Ovary (tissue), 9 donors: Measurements from ENCODE around the gene VGLL1. TPM values are rescaled to one million over a fixed set of nuclear protein-coding genes. Genes with fewer than 3 reads are reported as not detected.
A peak's percentile ranks its signal among the peaks of the same experiment; 100 is the strongest.

Experiments
- DNase-seq, 5 donors: peaks; one replicate each; pipeline ENCODE4 v3.0.0-alpha.2; 2019 to 2020
- H3K27ac ChIP-seq, 2 donors: fragments of 200-600 bp; one replicate each; pipeline versions ENCODE4 v1.5.1 to v1.8.0; 2019 to 2022
- H3K27me3 ChIP-seq: fragments of 200-600 bp; one replicate; pipeline ENCODE4 v1.8.0; 2022
- H3K36me3 ChIP-seq: fragments of 200-600 bp; sonication (generic); one replicate; pipeline ENCODE4 v1.5.1; 2019
- H3K4me1 ChIP-seq: one replicate; pipeline ENCODE4 v1.8.1; 2013; ENCODE audit warnings: mild to moderate bottlenecking, moderate library complexity; ENCODE audit not compliant: insufficient read depth
- H3K4me3 ChIP-seq: fragments of 200-600 bp; sonication (generic); one replicate; pipeline ENCODE4 v1.5.1; 2017
- H3K9me3 ChIP-seq, 2 donors: fragments of 200-600 bp in 1 of 2; sonication (generic) in 1 of 2; one replicate each; pipeline versions ENCODE4 v1.5.1 to v1.8.1; 2013 to 2019; ENCODE audit warnings: mild to moderate bottlenecking in 1 of 2, moderate library complexity in 1 of 2
- EP300 ChIP-seq: sonication (generic); formaldehyde crosslinking; IDR thresholded peaks from one replicate; pipeline ENCODE4 v1.6.1; 2017; ENCODE audit warnings: antibody characterized with exemption
- POLR2A ChIP-seq: fragments of 450-650 bp; IDR thresholded peaks from one replicate; pipeline ENCODE4 v1.6.1; 2017; ENCODE audit warnings: antibody characterized with exemption, mild to moderate bottlenecking, moderate library complexity
- WGBS, 3 donors: extraction: QIAGEN DNeasy Blood & Tissue Kit in 1 of 3; methylation state at CpG; one replicate each; pipeline versions ENCODE4 v1.1.5 to v1.1.7; 2013 to 2017; 5-methylcytosine and 5-hydroxymethylcytosine counted together
- intact Hi-C, 4 donors: fragments of 100-400 bp; cut with DNase I; formaldehyde crosslinking; loops; one replicate each; pipeline versions ENCODE4 v1.11.0 to v1.15.1; 2022 to 2023
- polyA plus RNA-seq, 2 donors: library from polyadenylated mRNA; stranded (reverse); fragments of 200-250 nt in 1 of 2; fragments of 350-450 nt in 1 of 2; fragmentation: Illumina TruSeq in 1 of 2; extraction: RNeasy Lipid Tissue Mini Kit (QIAGEN cat#74804) in 1 of 2; gene quantifications; one replicate each; pipeline ENCODE4 v1.2.3, GENCODE V29; 2013 to 2014
- total RNA-seq, 7 donors: library from RNA; depleted of rRNA in 2 of 7; stranded (reverse); fragments of >200 nt in 2 of 7; fragmentation: NEBNext Ultra II Directional in 3 of 7; extraction: Animal tissue kit (Norgen Biotek cat#: 25700) in 3 of 7; gene quantifications; one replicate each; pipeline versions ENCODE4 v1.1.0 to v1.2.4, GENCODE V29; 2016 to 2023
- TF ChIP-seq, protein P1 (sequence below), 3 donors: fragments of 450-650 bp in 2 of 3; fragments of 200-600 bp in 1 of 3; IDR thresholded peaks; one replicate each; pipeline versions ENCODE4 v1.5.1 to v1.8.0; 2016 to 2022; ENCODE audit warnings: antibody characterized with exemption in 3 of 3, mild to moderate bottlenecking in 1 of 3
- donor health status: DM: no; HTN: no; CAD: no; lungs with moderate emphysema.
- donor health status: DM: no; HTN: no; CAD: no.
- donor health status: Bipolar disorder and iron deficiency.
- donor health status: DM: yes; HTN: yes; CAD: no.
- donor health status: DM: no; HTN: no; CAD: no.
- donor health status: DM: yes; HTN: yes; CAD: no.

VGLL1 gene
- total and polyA plus RNA-seq, 9 donors, result 0.36 to 1.6 (median 0.92) TPM; not detected in 6

DNA sequence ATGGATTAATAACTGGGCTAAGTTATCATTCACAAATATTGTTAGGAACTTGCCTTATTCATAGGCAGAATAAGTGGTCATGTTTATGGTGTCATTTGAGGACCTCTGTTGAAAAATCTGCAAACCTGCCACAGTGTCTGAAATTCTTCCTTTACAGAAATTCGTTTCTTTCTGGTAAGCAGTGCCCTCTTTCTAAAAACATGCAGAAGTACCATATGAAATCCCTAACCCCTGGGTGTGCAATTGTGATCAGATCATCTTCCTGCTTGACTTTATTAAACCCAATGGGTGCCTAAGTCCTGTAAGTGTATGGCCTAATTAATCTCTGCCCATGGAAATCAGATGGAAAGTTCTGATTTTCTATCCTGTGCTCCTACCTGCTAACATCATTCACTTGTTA, 39.0 kb upstream of the VGLL1 start:
- no peak for DNase-seq
- H3K9me3 ChIP-seq, result no peaks in the 10 kb centered on the region
- TF ChIP-seq POLR2A, result no peak
- TF ChIP-seq, protein P1, sequence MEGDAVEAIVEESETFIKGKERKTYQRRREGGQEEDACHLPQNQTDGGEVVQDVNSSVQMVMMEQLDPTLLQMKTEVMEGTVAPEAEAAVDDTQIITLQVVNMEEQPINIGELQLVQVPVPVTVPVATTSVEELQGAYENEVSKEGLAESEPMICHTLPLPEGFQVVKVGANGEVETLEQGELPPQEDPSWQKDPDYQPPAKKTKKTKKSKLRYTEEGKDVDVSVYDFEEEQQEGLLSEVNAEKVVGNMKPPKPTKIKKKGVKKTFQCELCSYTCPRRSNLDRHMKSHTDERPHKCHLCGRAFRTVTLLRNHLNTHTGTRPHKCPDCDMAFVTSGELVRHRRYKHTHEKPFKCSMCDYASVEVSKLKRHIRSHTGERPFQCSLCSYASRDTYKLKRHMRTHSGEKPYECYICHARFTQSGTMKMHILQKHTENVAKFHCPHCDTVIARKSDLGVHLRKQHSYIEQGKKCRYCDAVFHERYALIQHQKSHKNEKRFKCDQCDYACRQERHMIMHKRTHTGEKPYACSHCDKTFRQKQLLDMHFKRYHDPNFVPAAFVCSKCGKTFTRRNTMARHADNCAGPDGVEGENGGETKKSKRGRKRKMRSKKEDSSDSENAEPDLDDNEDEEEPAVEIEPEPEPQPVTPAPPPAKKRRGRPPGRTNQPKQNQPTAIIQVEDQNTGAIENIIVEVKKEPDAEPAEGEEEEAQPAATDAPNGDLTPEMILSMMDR (IDR thresholded peaks at IDR 0.05), result no peak
- no peak for TF ChIP-seq EP300
- H3K36me3 ChIP-seq, result no peaks in the 10 kb centered on the region
- intact Hi-C loops, result loop anchor here in 1 of 4 donors (10.0 kb wide), 1 partner anchor 458 kb away; no protein-coding TSS in a partner anchor
- H3K27me3 ChIP-seq, result no peaks in the 10 kb centered on the region
- 10 to 22% (median 14%) methylated on average over 1 of the region's 1 CpG for WGBS, 3 donors
- H3K4me1 ChIP-seq, result no peaks in the 10 kb centered on the region
- no peak overlapping the region for H3K27ac ChIP-seq
- H3K4me3 ChIP-seq, result no peak overlapping the region

DNA sequence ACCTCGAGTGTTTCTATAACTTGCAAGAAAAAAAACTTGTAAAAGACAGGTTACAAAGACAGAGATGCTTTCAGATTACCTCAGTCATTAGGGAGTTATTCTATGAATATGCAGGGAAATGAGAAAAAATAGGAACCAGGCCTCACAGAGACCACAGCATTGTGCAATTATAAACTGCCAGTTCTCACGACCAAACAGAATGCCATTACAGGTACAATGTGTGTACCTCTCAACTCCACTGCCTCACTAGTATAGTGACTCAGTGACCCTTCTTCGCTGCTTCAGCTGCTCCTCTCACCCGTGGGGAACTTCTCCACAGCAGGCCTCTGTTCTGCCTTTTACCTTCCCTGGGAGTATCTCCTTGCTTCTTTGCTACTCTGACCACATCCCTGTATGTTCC, 37.0 kb upstream of the VGLL1 start:
- 61 to 71% (median 69%) methylated on average over 4 of the region's 4 CpGs for WGBS, 3 donors
- H3K27me3 ChIP-seq, result no peaks in the 10 kb centered on the region
- no peaks in the 10 kb centered on the region for H3K4me1 ChIP-seq

DNA sequence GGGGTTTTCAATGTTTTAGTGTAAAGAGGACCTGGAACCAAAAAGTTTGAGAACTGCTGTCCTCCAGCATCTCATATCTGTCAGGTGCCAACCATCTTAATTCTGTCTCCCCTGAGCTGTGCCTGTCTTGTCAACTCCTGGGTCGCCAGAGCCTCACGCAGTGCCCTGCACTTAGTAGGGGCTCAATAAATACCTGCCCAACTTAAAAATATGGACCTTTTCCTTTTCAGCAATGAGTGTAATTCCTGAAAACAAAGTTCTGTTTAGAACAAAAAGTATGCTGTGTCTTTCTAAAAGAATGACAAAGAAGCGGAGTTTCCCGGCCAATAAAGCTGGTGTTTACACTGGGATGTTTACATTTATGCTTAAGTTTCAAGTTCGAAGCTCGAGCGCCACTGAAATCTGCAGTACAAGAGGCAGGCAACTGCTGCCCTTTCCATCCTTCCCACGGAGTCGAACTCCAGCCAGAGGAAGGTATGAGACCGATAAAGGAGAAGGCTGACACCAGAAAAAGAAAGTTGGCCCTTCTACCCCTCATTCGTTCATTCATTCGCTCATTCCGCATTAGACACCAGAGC, 35.7 kb upstream of the VGLL1 start:
- Histone ChIP-seq H3K27ac (peak overlapping the region; percentile 82 to 95), H3K36me3 (no peaks in the 10 kb centered on the region), H3K27me3 (no peaks in the 10 kb centered on the region), H3K4me3 (peak overlapping the region; percentile 61), H3K4me1 (no peaks in the 10 kb centered on the region), H3K9me3 (no peaks in the 10 kb centered on the region)
- WGBS, 3 donors, result 31 to 44% (median 36%) methylated on average over 13 of the region's 13 CpGs
- TF ChIP-seq, protein P1 (IDR thresholded peaks at IDR 0.05), result no peak
- no peak for TF ChIP-seq POLR2A
- TF ChIP-seq EP300, result no peak
- DNase-seq, result no peak
- intact Hi-C loops, result loop anchor here in 1 of 4 donors (10.0 kb wide), 1 partner anchor 461 kb away; no protein-coding TSS in a partner anchor

More for the DNA sequence above, 37.0 kb upstream of the VGLL1 start:
- DNase-seq, result no peak
- H3K36me3 ChIP-seq, result no peaks in the 10 kb centered on the region
- no peak overlapping the region for H3K4me3 ChIP-seq
- no peaks in the 10 kb centered on the region for H3K9me3 ChIP-seq
- intact Hi-C loops, result loop anchor here in 1 of 4 donors (10.0 kb wide), 1 partner anchor 460 kb away; no protein-coding TSS in a partner anchor
- TF ChIP-seq, protein P1 (IDR thresholded peaks at IDR 0.05), result no peak
- no peak for TF ChIP-seq EP300
- TF ChIP-seq POLR2A, result no peak
- H3K27ac ChIP-seq, result no peak overlapping the region

DNA sequence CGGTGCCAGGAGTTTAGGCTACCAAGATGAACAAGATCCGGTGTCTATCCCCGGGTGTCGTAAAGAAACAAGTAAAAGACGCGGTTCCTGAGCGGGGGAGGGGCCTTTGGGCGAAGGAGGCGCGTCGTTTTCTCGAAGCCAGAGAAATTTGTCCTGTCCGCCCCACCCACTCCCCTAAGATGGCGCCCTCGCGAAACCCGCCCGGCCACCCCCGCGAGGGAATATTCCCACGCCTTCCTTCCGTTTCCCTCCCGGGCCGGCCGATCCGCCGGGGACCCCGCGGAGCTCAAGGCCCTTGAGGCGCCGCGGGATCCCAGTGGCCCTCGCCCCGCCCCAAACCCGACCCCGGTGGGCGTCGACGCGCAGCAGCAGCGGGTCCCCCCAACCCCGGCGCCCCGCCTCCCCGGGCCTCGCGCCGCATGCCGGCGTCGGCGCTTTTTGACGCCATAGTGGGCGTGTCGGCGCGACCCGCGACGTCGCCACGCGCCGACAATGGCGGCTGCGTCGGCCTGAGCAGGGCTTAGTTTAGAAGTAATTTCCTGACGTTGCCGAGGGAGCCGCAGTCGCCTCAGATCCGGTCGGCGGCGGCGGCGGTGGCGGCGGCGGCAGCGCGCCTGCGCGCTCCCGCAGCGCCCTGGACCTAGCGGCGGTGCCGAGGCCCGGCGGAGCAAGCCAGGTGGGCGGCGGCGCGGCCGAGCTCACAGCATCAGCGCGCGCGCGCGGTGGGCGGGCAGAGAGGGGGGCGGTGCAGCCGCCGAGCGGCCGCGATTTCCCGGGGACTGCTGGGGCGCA, 35.1 kb upstream of the VGLL1 start:
- 39 to 52% (median 48%) methylated on average over 66 to 111 of the region's 111 CpGs for WGBS, 3 donors
- DNase-seq, result peak; percentile 83 to 89 (median 86)

More for the DNA sequence above, 35.1 kb upstream of the VGLL1 start:
- Histone ChIP-seq H3K36me3 (no peaks in the 10 kb centered on the region), H3K27ac (peak overlapping the region; percentile 82 to 95), H3K27me3 (no peaks in the 10 kb centered on the region), H3K4me3 (peak overlapping the region; percentile 61), H3K9me3 (no peaks in the 10 kb centered on the region), H3K4me1 (no peaks in the 10 kb centered on the region)
- intact Hi-C loops, result loop anchor here in 1 of 4 donors (10.0 kb wide), 1 partner anchor 462 kb away; no protein-coding TSS in a partner anchor
- TF ChIP-seq EP300, result no peak
- TF ChIP-seq, protein P1 (IDR thresholded peaks at IDR 0.05), result no peak
- peak; percentile 45 for TF ChIP-seq POLR2A
